Measurements from ENCODE around the gene CDKL2. TPM values are rescaled to one million over a fixed set of nuclear protein-coding genes. Genes with fewer than 3 reads are reported as not detected.

Gene CDKL2
- total RNA-seq, 1 experiment from 2014 or later = 1.5 TPM

DNA sequence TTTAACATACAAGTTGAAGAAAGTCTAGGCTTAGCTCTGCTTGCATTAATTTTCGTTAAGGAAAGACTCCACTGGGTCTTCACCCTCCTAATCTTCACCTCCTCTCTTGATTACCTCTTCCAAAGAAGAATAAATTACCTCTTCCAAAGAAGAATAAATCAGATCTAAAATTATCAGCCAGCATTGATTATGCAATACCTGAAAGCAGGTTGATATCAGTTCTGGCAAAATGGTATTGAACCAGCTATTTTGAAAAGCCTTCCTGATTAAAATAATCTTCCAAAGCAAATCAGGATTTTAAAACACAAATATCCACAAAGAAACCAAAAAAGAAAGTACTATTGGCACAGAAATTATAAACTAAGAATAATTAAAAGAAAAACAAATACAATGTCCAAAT lies 36.9 kb downstream of the CDKL2 start:
- Mint-ChIP-seq H3K36me3 (ENCODE audit: insufficient read depth in 1 of 3, low read depth in 3 of 3) (no peaks in the 10 kb centered on the region), H3K4me1 (no peaks in the 10 kb centered on the region), H3K9me3 (no peaks in the 10 kb centered on the region), H3K4me3 (no peak overlapping the region), H3K27me3 (ENCODE audit: low read depth) (no peaks in the 10 kb centered on the region), H3K27ac (no peak overlapping the region)
- H3K23me2 ChIP-seq (ENCODE audit: insufficient read length, low read depth, low read length, poor library complexity, severe bottlenecking) = no peaks in the 10 kb centered on the region
- H3K14ac ChIP-seq (ENCODE audit: insufficient read depth, low read length) = no peak overlapping the region
- no peak overlapping the region for H3K27ac ChIP-seq (ENCODE audit: insufficient read length, low read depth, low read length)
- no CpG with 5 or more reads among the region's 1 CpG for WGBS (ENCODE audit: extremely low coverage, insufficient read length, low lambda C conversion rate)
- no peak overlapping the region for H3K4me2 ChIP-seq (ENCODE audit: insufficient read depth, insufficient read length, low read length)
- H3K4me1 ChIP-seq (ENCODE audit: insufficient read depth, low read length) = no peaks in the 10 kb centered on the region
- no peaks in the 10 kb centered on the region for H4K20me1 ChIP-seq (ENCODE audit: control insufficient read depth, insufficient read depth, insufficient read length)
- no peak overlapping the region for H4K5ac ChIP-seq (ENCODE audit: insufficient read length, low read depth, low read length)
- no peak overlapping the region for H2AFZ ChIP-seq (ENCODE audit: low read length)
- H2AK5ac ChIP-seq (ENCODE audit: insufficient read length, low read length) = no peak overlapping the region
- no peaks in the 10 kb centered on the region for H3K79me1 ChIP-seq (ENCODE audit: insufficient read depth, low read depth, low read length, poor library complexity, severe bottlenecking)
- no peaks in the 10 kb centered on the region for H3K79me2 ChIP-seq (ENCODE audit: insufficient read depth, low read length)
- H3K9me3 ChIP-seq (ENCODE audit: control insufficient read depth, low read depth, low read length) = no peaks in the 10 kb centered on the region
- H3K23ac ChIP-seq (ENCODE audit: insufficient read length, low read depth, low read length) = no peak overlapping the region
- H3K4ac ChIP-seq (ENCODE audit: low read depth, low read length) = no peak overlapping the region
- H3T11ph ChIP-seq (ENCODE audit: low read length) = no peak overlapping the region
- no peak overlapping the region for H2BK15ac ChIP-seq (ENCODE audit: low read depth, low read length)
- no peak overlapping the region for H2BK12ac ChIP-seq (ENCODE audit: insufficient read length, low read depth, low read length)
- no peak overlapping the region for H2BK5ac ChIP-seq (ENCODE audit: insufficient read length, low read length)
- H2BK120ac ChIP-seq (ENCODE audit: low read depth, low read length, poor library complexity, severe bottlenecking) = no peak overlapping the region
- H4K91ac ChIP-seq (ENCODE audit: insufficient read length, low read depth, low read length) = no peak overlapping the region
- no peak overlapping the region for H2BK20ac ChIP-seq (ENCODE audit: low read depth, low read length, poor library complexity, severe bottlenecking)
- H4K8ac ChIP-seq (replicated peaks; ENCODE audit: insufficient read length, low read depth, low read length) = no peak overlapping the region
- no peak overlapping the region for H3K56ac ChIP-seq (ENCODE audit: insufficient read length, low read depth, low read length)
- TF ChIP-seq, protein P1, sequence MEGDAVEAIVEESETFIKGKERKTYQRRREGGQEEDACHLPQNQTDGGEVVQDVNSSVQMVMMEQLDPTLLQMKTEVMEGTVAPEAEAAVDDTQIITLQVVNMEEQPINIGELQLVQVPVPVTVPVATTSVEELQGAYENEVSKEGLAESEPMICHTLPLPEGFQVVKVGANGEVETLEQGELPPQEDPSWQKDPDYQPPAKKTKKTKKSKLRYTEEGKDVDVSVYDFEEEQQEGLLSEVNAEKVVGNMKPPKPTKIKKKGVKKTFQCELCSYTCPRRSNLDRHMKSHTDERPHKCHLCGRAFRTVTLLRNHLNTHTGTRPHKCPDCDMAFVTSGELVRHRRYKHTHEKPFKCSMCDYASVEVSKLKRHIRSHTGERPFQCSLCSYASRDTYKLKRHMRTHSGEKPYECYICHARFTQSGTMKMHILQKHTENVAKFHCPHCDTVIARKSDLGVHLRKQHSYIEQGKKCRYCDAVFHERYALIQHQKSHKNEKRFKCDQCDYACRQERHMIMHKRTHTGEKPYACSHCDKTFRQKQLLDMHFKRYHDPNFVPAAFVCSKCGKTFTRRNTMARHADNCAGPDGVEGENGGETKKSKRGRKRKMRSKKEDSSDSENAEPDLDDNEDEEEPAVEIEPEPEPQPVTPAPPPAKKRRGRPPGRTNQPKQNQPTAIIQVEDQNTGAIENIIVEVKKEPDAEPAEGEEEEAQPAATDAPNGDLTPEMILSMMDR (conservative IDR thresholded peaks at IDR 0.05) = no peak
- no peak for DNase-seq
- no peak overlapping the region for H3K18ac ChIP-seq (ENCODE audit: insufficient read length, low read depth, low read length)
- H3K27me3 ChIP-seq (ENCODE audit: insufficient read depth, low read length) = no peaks in the 10 kb centered on the region
- H3K9ac ChIP-seq (ENCODE audit: extremely low read depth, insufficient read length, low read length) = no peak overlapping the region

Measured in H9 (cell line).